Fibroblast of lung (primary cell): ENCODE results near the gene MATN4. TPM values are rescaled to one million over a fixed set of nuclear protein-coding genes. Genes with fewer than 3 reads are reported as not detected.

ENCODE experiments used
- DNase-seq, 2 donors: peaks; one replicate each; pipeline versions ENCODE4 v3.0.0 to v3.0.0-alpha.2; 2010; ENCODE audit warnings: low read depth in 2 of 2
- H2AFZ ChIP-seq: 2 replicates; pipeline ENCODE4 v1.5.1; 2012; ENCODE audit warnings: low read length, control low read depth, inconsistent platforms
- H3K27ac ChIP-seq: 2 replicates; pipeline ENCODE4 v1.5.1; 2011; ENCODE audit warnings: low read length, control low read depth; ENCODE audit not compliant: insufficient read depth
- H3K27me3 ChIP-seq: 2 replicates; pipeline ENCODE4 v1.5.1; 2011; ENCODE audit warnings: mild to moderate bottlenecking, low read length; ENCODE audit not compliant: control insufficient read depth, insufficient read depth
- H3K36me3 ChIP-seq: 2 replicates; pipeline ENCODE4 v1.5.1; 2011; ENCODE audit warnings: low read length; ENCODE audit not compliant: control insufficient read depth, insufficient read depth
- H3K4me1 ChIP-seq: 2 replicates; pipeline ENCODE4 v1.5.1; 2011; ENCODE audit warnings: low read length; ENCODE audit not compliant: control insufficient read depth, insufficient read depth; ENCODE audit errors: extremely low read depth
- H3K4me2 ChIP-seq: 2 replicates; pipeline ENCODE4 v1.5.1; 2011; ENCODE audit warnings: low read length, control low read depth; ENCODE audit not compliant: insufficient read depth; ENCODE audit errors: extremely low read depth
- H3K4me3 ChIP-seq, 4 experiments: fragments of 200-600 bp in 1 of 4; sonication (generic) in 1 of 4; replicated peaks in 1 of 4; 2 replicates each; pipeline ENCODE4 v1.5.1; 2011 to 2016; ENCODE audit warnings: low read length in 4 of 4, low read depth in 3 of 4, mild to moderate bottlenecking in 3 of 4, control low read depth in 2 of 4, inconsistent platforms in 1 of 4, mixed read lengths in 1 of 4; ENCODE audit not compliant: insufficient read depth in 1 of 4; ENCODE audit errors: control extremely low read depth in 1 of 4
- H3K79me2 ChIP-seq: 2 replicates; pipeline ENCODE4 v1.5.1; 2012; ENCODE audit warnings: mild to moderate bottlenecking, low read length, inconsistent platforms; ENCODE audit not compliant: control insufficient read depth, insufficient read depth
- H3K9ac ChIP-seq: 2 replicates; pipeline ENCODE4 v1.5.1; 2011; ENCODE audit warnings: mild to moderate bottlenecking, low read length, control low read depth; ENCODE audit not compliant: insufficient read depth
- H3K9me3 ChIP-seq: 2 replicates; pipeline ENCODE4 v1.5.1; 2012; ENCODE audit warnings: low read depth, low read length; ENCODE audit not compliant: control insufficient read depth, insufficient read depth
- H4K20me1 ChIP-seq: 2 replicates; pipeline ENCODE4 v1.5.1; 2011; ENCODE audit warnings: low read length; ENCODE audit not compliant: control insufficient read depth, insufficient read depth; ENCODE audit errors: extremely low read depth
- CTCF ChIP-seq, 2 donors: IDR thresholded peaks in 1 of 2; conservative IDR thresholded peaks in 1 of 2; 1 replicate in 1 of 2; 2 replicates in 1 of 2; pipeline ENCODE4 v1.5.1; 2011 to 2012; ENCODE audit warnings: low read length in 2 of 2, control low read depth in 1 of 2, inconsistent platforms in 1 of 2, low read depth in 1 of 2, mild to moderate bottlenecking in 1 of 2
- EZH2 ChIP-seq: IDR thresholded peaks from 2 replicates; pipeline ENCODE4 v1.5.1; 2012; ENCODE audit warnings: low read length, control low read depth, mild to moderate bottlenecking; ENCODE audit errors: missing control alignments
- polyA plus RNA-seq, 2 donors: library from polyadenylated mRNA; depleted of rRNA in 1 of 2; stranded (reverse) in 1 of 2; unstranded in 1 of 2; fragments of >200 nt; gene quantifications; 2 replicates each; pipeline ENCODE4 v1.2.1, GENCODE V29; 2011 to 2012; ENCODE audit warnings: missing spikeins in 1 of 2
- total RNA-seq: library from RNA; depleted of rRNA; stranded (reverse); fragments of >200 nt; gene quantifications from 2 replicates; pipeline ENCODE4 v1.2.1, GENCODE V29; 2014

MATN4 gene
- total and polyA plus RNA-seq, 2 donors (not counting 1 experiment from before 2014, with no cell fraction given): under 0.01 to 0.06 TPM

GRCh38 chr20:45300961-45301360, 7.1 kb downstream of the MATN4 start:
- H3K4me3 ChIP-seq: no peak overlapping the region
- no peak overlapping the region for H3K27ac ChIP-seq
- H3K4me2 ChIP-seq: no peak overlapping the region
- H3K27me3 ChIP-seq: peaks cover under 1% of the 10 kb centered on the region
- no peaks in the 10 kb centered on the region for H3K79me2 ChIP-seq
- no peaks in the 10 kb centered on the region for H3K36me3 ChIP-seq
- no peak for TF ChIP-seq EZH2
- TF ChIP-seq CTCF (conservative IDR thresholded peaks at IDR 0.05 in 1 of 2, IDR thresholded peaks at IDR 0.05 in 1 of 2; ENCODE audit: low read depth in 1 of 2, low read length in 2 of 2): peak; percentile 11 to 51
- no peaks in the 10 kb centered on the region for H4K20me1 ChIP-seq
- no peaks in the 10 kb centered on the region for H3K4me1 ChIP-seq
- peak in 1 of 2 donors; percentile 14 for DNase-seq
- H3K9ac ChIP-seq: no peak overlapping the region
- H3K9me3 ChIP-seq: no peaks in the 10 kb centered on the region
- H2AFZ ChIP-seq: no peak overlapping the region

DNA sequence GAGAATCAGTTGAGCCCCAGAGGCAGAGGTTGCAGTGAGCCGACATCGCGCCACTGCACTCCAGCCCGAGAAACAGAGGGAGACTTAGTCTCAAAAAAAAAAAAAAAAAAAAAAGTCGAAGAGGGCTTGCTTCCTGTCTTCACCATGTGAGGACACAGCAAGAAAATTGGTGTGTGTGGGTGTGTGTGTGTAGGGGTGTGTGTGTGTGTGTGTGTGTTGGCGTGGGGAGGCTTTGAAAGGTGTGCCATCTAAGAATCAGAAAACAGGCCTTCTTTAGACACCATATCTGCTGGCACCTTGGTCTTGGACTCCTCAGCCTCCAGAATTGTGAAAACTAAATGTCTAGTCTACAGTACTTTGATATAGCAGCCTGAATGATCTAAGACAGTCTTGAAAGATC, 8.3 kb downstream of the MATN4 start:
- H3K27me3 ChIP-seq: no peaks in the 10 kb centered on the region
- H3K27ac ChIP-seq: no peak overlapping the region
- no peaks in the 10 kb centered on the region for H3K79me2 ChIP-seq
- no peaks in the 10 kb centered on the region for H3K4me1 ChIP-seq
- DNase-seq: no peak
- no peaks in the 10 kb centered on the region for H3K9me3 ChIP-seq
- H3K4me3 ChIP-seq: no peak overlapping the region
- no peak for TF ChIP-seq CTCF (conservative IDR thresholded peaks at IDR 0.05 in 1 of 2, IDR thresholded peaks at IDR 0.05 in 1 of 2; ENCODE audit: low read depth in 1 of 2, low read length in 2 of 2)
- no peak for TF ChIP-seq EZH2
- no peak overlapping the region for H3K9ac ChIP-seq
- no peaks in the 10 kb centered on the region for H4K20me1 ChIP-seq
- H3K4me2 ChIP-seq: no peak overlapping the region
- H3K36me3 ChIP-seq: no peaks in the 10 kb centered on the region
- no peak overlapping the region for H2AFZ ChIP-seq

- peaks cover 2% of the 10 kb centered on the region for H3K4me1 ChIP-seq
- H3K4me3 ChIP-seq: no peak overlapping the region
- H3K27ac ChIP-seq: no peak overlapping the region
- peaks cover under 1% of the 10 kb centered on the region for H3K27me3 ChIP-seq
- no peak overlapping the region for H2AFZ ChIP-seq
- H4K20me1 ChIP-seq: no peaks in the 10 kb centered on the region
- no peaks in the 10 kb centered on the region for H3K9me3 ChIP-seq
- no peaks in the 10 kb centered on the region for H3K36me3 ChIP-seq
- no peak for TF ChIP-seq EZH2
- no peak overlapping the region for H3K4me2 ChIP-seq
- no peak for DNase-seq
- H3K79me2 ChIP-seq: no peaks in the 10 kb centered on the region
- H3K9ac ChIP-seq: no peak overlapping the region
These were observed 10.2 kb downstream of the MATN4 start for GRCh38 chr20:45297786-45298497.
